GM18498 (cell line): ENCODE measurements around the gene SETSIP.
"Not testable (repeated sequence)": the region's sequence is repeated elsewhere in the genome, so short reads cannot be mapped to it uniquely, and the experiment has no call there.

ENCODE experiments used
- ATAC-seq: cut with Tn5 transposase; IDR thresholded peaks from one replicate; pipeline ENCODE4 v1.9.1; 2021; ENCODE audit warnings: mild to moderate bottlenecking, moderate library complexity; ENCODE audit not compliant: unreplicated experiment

Gene SETSIP

DNA sequence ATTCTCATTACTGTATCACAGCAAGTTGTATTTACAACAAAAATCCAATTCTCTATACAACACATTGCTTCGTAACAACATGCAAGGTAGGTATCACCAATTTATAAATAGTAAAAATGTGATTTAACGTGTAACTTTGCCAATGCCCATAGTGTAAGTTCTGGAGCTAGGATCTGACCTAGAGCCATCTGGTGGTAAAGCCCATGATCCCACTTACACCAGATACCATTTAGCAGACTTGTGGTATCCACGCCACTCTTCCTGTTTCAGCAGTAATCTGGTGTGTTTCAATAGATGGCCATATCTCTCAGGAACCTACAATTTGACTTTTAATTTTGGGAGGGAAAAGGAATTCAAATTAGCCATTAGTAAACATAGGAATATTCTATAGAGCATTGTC, 10.2 kb downstream of the SETSIP start:
- no peak for ATAC-seq

DNA sequence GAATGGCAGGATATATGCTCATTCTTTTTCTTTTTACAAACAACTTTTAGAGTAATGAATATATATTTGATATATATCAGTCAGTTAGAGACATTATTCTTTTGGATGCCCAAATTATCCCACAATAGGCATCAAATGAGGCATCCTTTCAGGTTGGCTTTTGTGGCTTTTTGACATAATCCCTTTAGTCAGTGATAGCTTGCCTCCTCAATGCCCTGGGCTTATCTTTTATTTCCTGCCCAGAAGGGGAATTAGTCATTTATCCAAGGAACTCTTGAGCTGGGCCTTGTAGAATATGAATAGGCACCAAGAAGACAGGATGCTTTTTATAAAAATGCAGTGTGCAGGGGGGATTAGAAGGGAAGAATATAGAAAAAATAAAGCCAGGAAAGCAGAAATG, 23.3 kb downstream of the SETSIP start:
- ATAC-seq: no peak

DNA sequence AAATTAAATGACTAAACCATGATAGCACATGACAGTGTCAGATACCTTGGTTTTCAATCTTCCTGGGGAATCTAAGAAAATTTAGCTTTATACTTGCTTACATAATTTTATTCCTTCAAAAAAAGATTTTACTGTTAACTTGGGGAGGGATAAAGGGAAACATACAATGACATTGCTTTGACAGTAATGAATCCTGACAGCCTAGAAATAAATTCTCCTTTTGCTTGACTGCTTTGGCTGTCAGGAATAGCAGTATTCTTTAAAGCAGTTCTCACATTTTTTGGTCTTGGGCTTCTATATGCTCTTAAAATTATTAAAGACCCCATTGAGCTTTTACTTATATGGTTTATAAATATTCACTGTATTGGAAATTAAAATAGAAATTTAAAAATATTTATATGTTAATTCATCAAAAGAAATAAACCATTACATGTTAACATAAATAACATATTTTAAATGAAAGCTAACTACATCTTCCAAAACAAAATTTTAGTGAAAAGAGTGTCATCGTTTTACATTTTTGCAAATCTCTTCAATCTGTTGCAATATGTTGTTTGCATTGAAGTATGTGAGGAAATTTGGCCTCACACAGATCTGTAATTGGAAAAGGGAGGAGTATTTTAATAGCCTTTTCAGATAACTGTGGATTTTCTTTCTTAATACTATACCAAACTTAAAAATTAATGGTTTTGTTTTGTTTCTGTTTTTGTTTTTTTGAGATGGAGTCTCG, 29.3 kb downstream of the SETSIP start:
- no peak for ATAC-seq

DNA sequence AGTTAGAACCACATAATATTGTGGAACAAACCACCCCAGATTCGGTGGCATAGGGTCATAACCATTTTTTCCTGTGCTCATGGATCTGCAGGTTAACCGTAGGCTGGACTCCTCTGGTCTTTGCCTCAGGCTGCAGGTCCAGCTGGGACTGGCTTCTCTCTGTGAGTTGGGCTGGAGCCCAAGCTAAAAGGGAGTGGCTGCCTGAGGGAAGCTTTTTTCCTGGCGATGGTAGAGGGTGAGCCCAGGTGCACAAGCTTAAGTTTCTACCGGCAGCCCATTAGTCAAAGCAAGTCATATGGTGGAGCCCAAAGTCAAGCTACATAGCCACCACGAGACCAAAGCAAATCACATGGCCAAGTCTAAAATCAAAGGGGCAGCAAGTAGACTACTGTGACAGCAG, 31.6 kb downstream of the SETSIP start:
- ATAC-seq: no peak

DNA sequence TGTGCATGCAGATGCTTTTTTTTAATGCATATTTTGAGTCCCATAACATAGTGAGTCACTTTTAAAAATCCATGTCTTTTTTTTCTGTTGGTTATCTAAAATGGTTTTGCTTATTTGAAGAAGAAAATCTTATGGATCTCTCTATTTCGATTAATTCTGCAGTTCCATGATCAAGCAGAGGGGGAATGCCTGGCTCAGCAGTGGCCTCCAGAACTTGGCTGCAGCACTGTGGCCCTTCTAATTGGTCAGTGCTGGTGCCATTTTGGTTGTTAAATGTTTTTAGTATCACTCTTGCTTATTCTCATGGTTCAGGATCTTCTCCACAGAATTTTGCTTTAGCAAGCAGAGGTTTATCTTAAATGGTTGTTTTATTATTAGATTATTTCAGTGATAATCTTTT, 34.2 kb downstream of the SETSIP start:
- no peak for ATAC-seq

DNA sequence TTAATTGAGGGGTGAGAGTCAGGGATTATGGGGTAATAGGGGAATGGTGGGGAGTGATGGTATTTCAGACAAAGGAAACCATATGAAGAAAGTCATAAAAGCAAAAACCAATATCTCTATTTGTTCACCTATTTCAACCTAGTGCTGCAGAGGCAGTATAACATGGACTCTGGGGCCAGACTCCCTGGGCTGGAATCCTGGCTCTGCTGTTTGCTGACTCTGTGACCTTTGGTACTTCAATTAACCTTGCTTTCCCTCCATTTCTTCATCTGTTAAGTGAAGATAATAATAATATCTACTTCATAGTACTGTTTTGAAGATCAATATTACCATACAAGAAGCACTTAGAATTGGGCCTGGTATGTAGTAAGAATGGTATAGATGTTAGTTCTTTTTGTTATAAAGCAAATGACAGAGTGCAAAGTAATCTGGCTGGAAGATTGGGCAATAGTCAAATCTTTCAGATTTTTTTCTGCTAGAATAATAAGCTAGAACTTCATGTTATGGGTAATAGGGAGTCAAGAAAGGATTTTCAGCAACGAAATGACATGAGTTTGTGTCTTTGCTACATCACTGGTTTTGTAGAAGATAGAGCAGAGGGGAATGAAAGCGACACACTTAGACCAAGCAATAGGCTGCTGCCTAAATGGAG, 36.4 kb downstream of the SETSIP start:
- ATAC-seq: no peak

DNA sequence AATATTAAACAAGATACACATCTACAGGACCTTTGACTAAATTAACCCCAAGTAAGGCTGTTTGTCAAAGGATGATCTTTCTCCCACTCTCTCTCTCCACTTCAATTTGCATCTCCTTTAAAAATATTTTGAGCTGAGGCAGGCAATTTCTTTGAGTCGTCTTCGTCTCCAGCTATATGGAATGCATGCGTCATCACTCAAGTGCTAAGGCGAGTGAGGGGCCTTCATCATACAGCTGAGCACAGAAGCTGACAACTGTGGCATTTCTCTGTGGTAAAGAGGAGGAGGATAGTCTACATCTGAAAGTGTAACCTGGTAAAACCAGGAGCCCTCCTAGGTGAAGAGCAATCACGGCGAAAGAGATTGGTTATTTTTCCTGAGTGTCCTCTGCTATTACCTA, 37.8 kb downstream of the SETSIP start:
- no peak for ATAC-seq

DNA sequence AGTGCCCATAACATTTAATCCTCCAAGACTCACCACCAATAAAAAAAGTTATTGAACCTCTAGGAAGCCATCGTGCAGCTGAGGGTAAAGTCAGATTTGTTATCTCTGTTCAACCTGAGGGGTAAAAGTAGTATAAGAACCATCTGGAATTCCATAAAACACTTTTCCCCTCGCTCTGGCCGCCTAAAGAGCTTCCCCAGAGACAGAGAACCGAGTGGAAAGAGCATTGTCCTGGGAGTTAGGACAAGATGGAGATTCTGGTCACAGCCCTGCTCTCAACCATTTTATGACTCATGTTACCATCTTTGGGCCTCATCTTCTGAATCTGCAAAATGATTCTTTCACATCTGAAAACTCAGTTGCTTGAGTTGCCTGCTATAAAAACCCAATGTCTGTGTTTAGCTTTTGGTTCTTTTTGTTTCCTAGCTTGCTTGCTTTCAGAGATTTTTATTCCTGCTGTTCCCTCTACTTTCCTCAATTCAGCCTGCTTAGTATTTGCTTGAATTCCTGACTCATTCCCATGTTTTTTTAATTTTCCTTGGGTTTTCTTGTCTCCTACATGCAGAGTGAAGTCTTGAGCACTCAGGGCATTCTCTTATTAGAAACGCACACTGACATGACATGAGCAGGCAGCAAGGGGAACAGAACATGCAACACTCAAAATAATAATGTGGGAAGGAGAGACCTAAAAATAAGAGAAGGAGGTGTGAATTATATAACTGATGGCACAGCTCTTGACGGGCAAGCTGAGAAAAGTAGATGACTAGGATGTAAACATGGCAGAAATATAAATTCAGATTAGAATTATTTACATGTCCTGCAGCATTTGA, 43.7 kb downstream of the SETSIP start:
- no peak for ATAC-seq

DNA sequence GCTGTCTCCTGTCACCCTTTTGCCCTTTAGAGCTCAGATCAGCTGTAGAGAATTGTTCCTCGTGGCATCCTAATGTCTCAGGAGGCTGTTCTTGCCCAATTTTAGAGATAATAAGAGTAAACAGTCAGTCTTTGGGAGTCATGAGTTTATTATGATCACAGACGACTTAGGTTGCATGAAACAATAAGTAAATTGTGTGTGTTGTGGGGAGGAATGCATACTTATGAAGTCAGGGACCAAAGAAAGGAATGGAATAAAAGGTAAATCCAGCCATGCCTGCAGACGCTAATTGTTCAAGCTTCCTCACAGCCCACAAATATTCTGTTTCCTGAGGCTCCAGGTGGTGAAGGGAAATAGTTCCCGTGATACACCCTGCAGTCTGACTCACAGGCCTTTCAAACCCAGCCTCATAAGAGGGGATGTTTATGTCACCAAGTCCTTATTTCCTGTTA, 44.5 kb downstream of the SETSIP start:
- ATAC-seq: no peak

DNA sequence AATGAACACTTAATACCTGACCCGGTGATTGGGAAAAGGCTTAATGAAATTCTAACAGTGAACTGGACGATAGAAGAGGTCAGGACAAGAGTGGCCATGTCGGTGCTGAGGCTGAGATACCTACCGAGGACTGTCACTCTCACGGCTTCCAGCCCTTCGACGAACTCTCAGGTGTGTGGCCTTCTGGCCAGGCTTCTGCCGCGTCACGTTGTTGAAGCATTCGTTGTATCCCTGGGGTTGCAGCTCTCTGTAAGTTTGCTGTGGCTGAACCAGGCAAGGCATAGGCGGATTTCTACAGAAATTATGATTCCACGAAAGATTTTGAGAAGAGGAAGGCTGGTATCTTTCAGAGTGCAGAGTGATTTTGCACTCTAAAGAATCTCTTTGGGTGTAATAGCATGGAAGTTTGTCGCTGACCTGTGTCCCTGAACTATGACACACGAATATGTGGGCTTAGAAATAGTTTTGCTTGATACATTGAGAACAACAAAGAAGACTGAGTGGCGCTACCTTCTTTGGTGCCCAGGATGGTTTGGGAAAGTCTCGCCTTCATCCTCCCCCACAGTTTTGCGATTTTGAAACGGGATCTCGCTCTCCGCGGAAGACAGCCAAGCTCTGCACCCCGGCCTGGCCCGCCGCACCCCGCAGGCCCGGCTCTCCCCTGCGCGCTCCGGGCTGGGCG, 45.8 kb downstream of the SETSIP start:
- ATAC-seq: no peak

DNA sequence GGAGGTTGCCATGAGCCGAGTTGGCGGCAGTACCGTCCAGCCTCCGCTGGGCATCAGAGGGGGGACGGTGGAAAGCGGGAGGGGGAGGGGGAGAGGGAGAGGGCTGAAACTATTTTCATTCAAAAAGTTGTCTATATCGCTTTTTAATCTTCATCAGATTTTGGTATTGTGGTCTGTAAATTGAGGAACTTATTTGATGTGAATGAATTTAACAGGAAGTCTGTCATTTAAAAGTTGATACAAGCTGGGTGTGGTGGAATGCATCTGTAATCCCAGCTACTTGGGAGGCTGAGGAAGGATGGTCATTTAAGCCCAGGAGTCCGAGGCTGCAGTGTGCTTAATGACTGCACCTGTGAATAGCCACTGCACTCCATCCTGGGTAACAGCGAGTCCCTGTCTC, 48.4 kb downstream of the SETSIP start:
- ATAC-seq: no peak

DNA sequence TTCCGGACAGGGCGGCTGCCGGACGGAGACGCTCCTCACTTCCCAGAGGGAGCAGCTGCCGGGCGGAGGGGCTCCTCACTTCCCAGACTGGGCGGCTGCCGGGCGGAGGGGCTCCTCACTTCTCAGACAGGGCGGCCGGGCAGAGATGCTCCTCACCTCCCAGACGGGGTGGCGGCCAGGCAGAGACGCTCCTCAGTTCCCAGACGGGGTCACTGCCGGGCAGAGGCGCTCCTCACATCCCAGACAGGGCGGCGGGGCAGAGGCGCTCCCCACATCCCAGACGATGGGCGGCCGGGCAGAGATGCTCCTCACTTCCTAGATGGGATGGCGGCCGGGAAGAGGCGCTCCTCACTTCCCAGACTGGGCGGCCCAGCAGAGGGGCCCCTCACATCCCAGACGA, 49.2 kb downstream of the SETSIP start:
- ATAC-seq: not testable (repeated sequence)
